Measurements from ENCODE around the gene MYRIP. TPM values are rescaled to one million over a fixed set of nuclear protein-coding genes. Genes with fewer than 3 reads are reported as not detected.
"Not testable (repeated sequence)": the region's sequence is repeated elsewhere in the genome, so short reads cannot be mapped to it uniquely, and the experiment has no call there.

The MYRIP gene
- total and polyA plus RNA-seq, 4 donors = 0.98 to 11.7 (median 6.8) TPM

DNA sequence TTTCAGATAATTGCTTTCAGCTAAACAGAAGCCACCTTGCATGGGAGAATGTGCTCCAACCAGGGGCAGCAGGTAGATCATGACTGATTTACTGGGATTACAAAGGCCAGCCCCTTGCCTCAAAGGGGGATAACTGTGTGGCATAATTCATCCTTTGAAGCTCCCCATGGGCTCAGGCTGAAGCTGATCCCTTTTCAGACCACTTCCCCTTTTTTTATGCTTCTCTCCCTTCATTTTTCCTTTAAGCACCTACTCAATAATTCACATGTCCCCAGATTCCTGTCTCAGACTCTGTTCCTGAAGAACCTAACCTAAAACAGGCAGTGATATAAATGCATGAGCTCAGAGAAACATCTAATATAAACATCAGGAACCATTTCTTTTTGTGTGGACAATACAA, 8.2 kb upstream of the MYRIP start:
- Histone ChIP-seq H3K36me3 (ENCODE audit: control insufficient read depth in 4 of 4, insufficient read depth in 3 of 4, low read depth in 1 of 4, low read length in 3 of 4) (no peaks in the 10 kb centered on the region), H3K9ac (ENCODE audit: low read depth in 1 of 2, low read length in 2 of 2) (no peak overlapping the region), H3K4me3 (ENCODE audit: low read depth in 1 of 3, low read length in 3 of 3) (no peak overlapping the region), H3K9me3 (ENCODE audit: control insufficient read depth in 4 of 4, low read length in 3 of 4) (no peaks in the 10 kb centered on the region), H3K4me1 (ENCODE audit: control insufficient read depth in 4 of 4, insufficient read depth in 4 of 4, low read length in 3 of 4) (peaks cover 0 to 20% (median 11%) of the 10 kb centered on the region in 4 donors), H3K27me3 (ENCODE audit: control insufficient read depth in 4 of 4, insufficient read depth in 4 of 4, low read length in 3 of 4) (no peaks in the 10 kb centered on the region), H3K27ac (ENCODE audit: low read depth in 1 of 2, low read length in 2 of 2) (no peak overlapping the region)
- no peak for DNase-seq (ENCODE audit: low spot score)
- TF ChIP-seq HNF4A (conservative IDR thresholded peaks at IDR 0.05) (no peak), HNF4G (IDR thresholded peaks at IDR 0.05) (no peak), SP1 (IDR thresholded peaks at IDR 0.05) (no peak), RXRA (IDR thresholded peaks at IDR 0.05) (no peak), YY1 (IDR thresholded peaks at IDR 0.05) (no peak), TAF1 (conservative IDR thresholded peaks at IDR 0.05) (no peak), FOXA2 (IDR thresholded peaks at IDR 0.05) (no peak), NR2F2 (IDR thresholded peaks at IDR 0.05) (no peak), ZBTB33 (IDR thresholded peaks at IDR 0.05) (no peak), GABPA (IDR thresholded peaks at IDR 0.05 in 1 of 2, conservative IDR thresholded peaks at IDR 0.05 in 1 of 2) (no peak), RAD21 (IDR thresholded peaks at IDR 0.05) (no peak), FOXA1 (IDR thresholded peaks at IDR 0.05) (no peak), JUND (IDR thresholded peaks at IDR 0.05) (no peak), EGR1 (IDR thresholded peaks at IDR 0.05; ENCODE audit: low read depth in 2 of 2) (no peak)
- TF ChIP-seq, protein P1, sequence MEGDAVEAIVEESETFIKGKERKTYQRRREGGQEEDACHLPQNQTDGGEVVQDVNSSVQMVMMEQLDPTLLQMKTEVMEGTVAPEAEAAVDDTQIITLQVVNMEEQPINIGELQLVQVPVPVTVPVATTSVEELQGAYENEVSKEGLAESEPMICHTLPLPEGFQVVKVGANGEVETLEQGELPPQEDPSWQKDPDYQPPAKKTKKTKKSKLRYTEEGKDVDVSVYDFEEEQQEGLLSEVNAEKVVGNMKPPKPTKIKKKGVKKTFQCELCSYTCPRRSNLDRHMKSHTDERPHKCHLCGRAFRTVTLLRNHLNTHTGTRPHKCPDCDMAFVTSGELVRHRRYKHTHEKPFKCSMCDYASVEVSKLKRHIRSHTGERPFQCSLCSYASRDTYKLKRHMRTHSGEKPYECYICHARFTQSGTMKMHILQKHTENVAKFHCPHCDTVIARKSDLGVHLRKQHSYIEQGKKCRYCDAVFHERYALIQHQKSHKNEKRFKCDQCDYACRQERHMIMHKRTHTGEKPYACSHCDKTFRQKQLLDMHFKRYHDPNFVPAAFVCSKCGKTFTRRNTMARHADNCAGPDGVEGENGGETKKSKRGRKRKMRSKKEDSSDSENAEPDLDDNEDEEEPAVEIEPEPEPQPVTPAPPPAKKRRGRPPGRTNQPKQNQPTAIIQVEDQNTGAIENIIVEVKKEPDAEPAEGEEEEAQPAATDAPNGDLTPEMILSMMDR (IDR thresholded peaks at IDR 0.05; ENCODE audit: low read depth, low read length, missing input control) = no peak
- TF ChIP-seq, protein P2, sequence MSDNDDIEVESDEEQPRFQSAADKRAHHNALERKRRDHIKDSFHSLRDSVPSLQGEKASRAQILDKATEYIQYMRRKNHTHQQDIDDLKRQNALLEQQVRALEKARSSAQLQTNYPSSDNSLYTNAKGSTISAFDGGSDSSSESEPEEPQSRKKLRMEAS (IDR thresholded peaks at IDR 0.05) = no peak
- TF ChIP-seq, protein P3, sequence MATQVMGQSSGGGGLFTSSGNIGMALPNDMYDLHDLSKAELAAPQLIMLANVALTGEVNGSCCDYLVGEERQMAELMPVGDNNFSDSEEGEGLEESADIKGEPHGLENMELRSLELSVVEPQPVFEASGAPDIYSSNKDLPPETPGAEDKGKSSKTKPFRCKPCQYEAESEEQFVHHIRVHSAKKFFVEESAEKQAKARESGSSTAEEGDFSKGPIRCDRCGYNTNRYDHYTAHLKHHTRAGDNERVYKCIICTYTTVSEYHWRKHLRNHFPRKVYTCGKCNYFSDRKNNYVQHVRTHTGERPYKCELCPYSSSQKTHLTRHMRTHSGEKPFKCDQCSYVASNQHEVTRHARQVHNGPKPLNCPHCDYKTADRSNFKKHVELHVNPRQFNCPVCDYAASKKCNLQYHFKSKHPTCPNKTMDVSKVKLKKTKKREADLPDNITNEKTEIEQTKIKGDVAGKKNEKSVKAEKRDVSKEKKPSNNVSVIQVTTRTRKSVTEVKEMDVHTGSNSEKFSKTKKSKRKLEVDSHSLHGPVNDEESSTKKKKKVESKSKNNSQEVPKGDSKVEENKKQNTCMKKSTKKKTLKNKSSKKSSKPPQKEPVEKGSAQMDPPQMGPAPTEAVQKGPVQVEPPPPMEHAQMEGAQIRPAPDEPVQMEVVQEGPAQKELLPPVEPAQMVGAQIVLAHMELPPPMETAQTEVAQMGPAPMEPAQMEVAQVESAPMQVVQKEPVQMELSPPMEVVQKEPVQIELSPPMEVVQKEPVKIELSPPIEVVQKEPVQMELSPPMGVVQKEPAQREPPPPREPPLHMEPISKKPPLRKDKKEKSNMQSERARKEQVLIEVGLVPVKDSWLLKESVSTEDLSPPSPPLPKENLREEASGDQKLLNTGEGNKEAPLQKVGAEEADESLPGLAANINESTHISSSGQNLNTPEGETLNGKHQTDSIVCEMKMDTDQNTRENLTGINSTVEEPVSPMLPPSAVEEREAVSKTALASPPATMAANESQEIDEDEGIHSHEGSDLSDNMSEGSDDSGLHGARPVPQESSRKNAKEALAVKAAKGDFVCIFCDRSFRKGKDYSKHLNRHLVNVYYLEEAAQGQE (IDR thresholded peaks at IDR 0.05) = no peak
- TF ChIP-seq, protein P4, sequence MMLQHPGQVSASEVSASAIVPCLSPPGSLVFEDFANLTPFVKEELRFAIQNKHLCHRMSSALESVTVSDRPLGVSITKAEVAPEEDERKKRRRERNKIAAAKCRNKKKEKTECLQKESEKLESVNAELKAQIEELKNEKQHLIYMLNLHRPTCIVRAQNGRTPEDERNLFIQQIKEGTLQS (IDR thresholded peaks at IDR 0.05) = no peak

GRCh38 chr3:39802486-39802885, 6.9 kb upstream of the MYRIP start:
- H3K27me3 ChIP-seq (ENCODE audit: control insufficient read depth in 4 of 4, insufficient read depth in 4 of 4, low read length in 3 of 4); H3K36me3 ChIP-seq (ENCODE audit: control insufficient read depth in 4 of 4, insufficient read depth in 3 of 4, low read depth in 1 of 4, low read length in 3 of 4); H3K27ac ChIP-seq (ENCODE audit: low read depth in 1 of 2, low read length in 2 of 2); H3K9ac ChIP-seq (ENCODE audit: low read depth in 1 of 2, low read length in 2 of 2); H3K9me3 ChIP-seq (ENCODE audit: control insufficient read depth in 4 of 4, low read length in 3 of 4); H3K4me3 ChIP-seq (ENCODE audit: low read depth in 1 of 3, low read length in 3 of 3); DNase-seq (ENCODE audit: low spot score): not testable (repeated sequence)
- 80% methylated on average over 3 of the region's 3 CpGs for WGBS
- peaks cover 3 to 33% (median 22%) of the 10 kb centered on the region in 4 donors for H3K4me1 ChIP-seq (ENCODE audit: control insufficient read depth in 4 of 4, insufficient read depth in 4 of 4, low read length in 3 of 4)

All from liver (tissue), 9 donors.